SU-DHL-6 (cell line): ENCODE data around the gene CRCP.

ENCODE experiments used
- CTCF ChIP-seq: fragments of 200-600 bp; sonication (generic); IDR thresholded peaks from one replicate; pipeline ENCODE4 v1.5.1; 2017; ENCODE audit warnings: antibody characterized with exemption, mild to moderate bottlenecking, low read length, moderate library complexity; ENCODE audit not compliant: insufficient read depth, poor library complexity, severe bottlenecking
- EZH2phosphoT487 ChIP-seq: fragments of 200-600 bp; sonication (generic), shearing (Covaris generic); conservative IDR thresholded peaks from 2 replicates; pipeline ENCODE4 v1.6.1; 2018; ENCODE audit warnings: mild to moderate bottlenecking, antibody characterized with exemption, low read length, moderate library complexity, mixed read lengths

GRCh38 chr7:66078067-66078466 is 36.6 kb upstream of the CRCP start:
- TF ChIP-seq CTCF (no peak), EZH2phosphoT487 (no peak)
